NCI-H1105 treated with DMSO at 0.1 percent for 48 hours (cell line): ENCODE measurements around the gene CRYM.
A peak's percentile ranks its signal among the peaks of the same experiment; 100 is the strongest.
"Not testable (repeated sequence)": the region's sequence is repeated elsewhere in the genome, so short reads cannot be mapped to it uniquely, and the experiment has no call there.

Experiments used
- DNase-seq: peaks from one replicate; lab custom pipeline; 2025; lab: John Stamatoyannopoulos, UW

The CRYM gene

DNA sequence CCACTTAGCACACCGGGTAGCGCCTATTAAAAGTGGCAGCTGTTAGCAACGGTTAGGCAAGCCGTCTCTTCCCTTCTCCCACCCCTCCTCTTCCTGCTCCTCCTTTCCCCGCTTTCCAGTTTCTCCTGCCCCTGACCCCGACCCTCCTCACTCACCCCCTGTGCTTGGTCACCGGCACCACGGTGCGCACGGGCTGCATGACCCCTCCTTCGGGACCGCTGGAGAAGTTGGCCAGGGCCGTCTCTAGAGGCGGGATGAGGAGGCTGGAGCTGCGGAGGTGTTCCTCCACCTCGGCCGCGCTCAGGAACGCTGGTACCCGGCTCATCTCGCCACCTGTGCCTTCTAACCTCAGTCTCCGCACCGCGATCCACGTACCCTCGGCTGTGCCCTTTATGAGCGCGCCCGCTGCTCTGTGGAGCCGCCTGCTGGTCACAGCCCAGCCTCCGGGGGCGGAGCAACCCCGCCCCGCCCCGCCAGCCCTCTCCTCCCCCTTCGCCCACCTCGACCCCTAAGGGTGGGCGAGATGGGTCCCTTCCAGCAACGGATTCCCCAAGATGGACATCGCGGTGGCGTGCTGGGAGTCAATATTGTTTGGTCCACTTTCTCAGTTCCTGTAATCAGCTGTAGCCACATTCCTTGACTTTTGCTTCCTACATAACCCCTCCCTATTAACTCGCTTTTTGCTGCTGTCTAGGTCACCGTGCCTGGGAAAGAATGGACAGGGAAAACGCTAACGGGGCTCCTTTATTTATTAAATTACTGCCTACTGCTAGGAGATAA, at the start of gene CRYM:
CRYM (minus strand) TSS at position 364 of the 780 bp plus-strand sequence; CDS start at position 325, 39 bp downstream.
- peak; percentile 54 for DNase-seq

DNA sequence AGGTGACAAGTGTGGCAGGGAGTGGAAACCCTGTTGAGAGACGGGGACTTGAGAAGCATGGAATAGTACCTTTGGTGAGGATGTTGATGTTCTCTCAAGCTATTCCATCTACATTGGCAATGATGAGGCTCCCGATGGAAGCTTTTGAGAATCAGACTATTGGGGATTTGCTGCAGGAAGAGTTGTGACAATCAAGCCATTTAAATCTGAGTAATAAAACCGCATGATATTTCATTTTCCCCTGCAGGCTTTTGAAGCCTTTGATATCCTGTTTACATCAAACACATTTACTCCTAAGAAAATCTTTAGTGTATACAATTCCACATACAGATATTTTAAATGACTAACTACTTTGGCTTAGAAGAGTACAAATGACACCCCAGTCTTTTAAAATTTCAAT, 49.0 kb upstream of the CRYM start:
- no peak for DNase-seq

GRCh38 chr16:21326459-21326858, 48.4 kb upstream of the CRYM start:
- no peak for DNase-seq

- DNase-seq: no peak
Observed at GRCh38 chr16:21324267-21324666, 46.2 kb upstream of the CRYM start.

- DNase-seq: not testable (repeated sequence)
Observed at GRCh38 chr16:21322251-21322650, 44.2 kb upstream of the CRYM start.

GRCh38 chr16:21321736-21322135, 43.6 kb upstream of the CRYM start:
- no peak for DNase-seq

GRCh38 chr16:21314339-21314738, 36.2 kb upstream of the CRYM start:
- DNase-seq: no peak

- DNase-seq: not testable (repeated sequence)
Observed at GRCh38 chr16:21312863-21313372, 34.8 kb upstream of the CRYM start.

- DNase-seq: not testable (repeated sequence)
Observed at GRCh38 chr16:21312046-21312445, 34.0 kb upstream of the CRYM start.

GRCh38 chr16:21306712-21307111, 28.6 kb upstream of the CRYM start:
- DNase-seq: not testable (repeated sequence)

- DNase-seq: no peak
Observed at GRCh38 chr16:21302898-21303528, 24.9 kb upstream of the CRYM start.

DNA sequence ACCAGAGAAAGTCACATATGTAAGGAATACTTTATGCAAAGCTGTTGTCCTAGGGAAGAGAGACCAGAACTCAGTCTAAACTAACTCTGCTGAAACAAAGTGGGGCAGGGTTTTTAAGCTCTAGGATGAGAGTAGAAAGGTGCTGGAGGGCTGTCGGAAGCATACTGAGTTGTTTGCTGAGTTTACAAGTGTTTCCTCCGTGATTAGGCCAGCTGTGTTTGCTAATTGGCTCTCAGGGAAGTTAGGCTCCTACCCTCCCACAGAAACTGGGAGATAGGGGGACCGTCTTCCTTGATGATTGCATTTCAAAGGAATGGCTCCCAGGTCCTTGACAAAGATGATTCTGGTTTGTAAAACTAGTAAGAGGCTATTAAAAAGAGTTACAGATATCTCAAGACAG, 24.4 kb upstream of the CRYM start:
- DNase-seq: peak; percentile 18

- no peak for DNase-seq
Observed at GRCh38 chr16:21301895-21302291, 23.8 kb upstream of the CRYM start.

GRCh38 chr16:21301168-21301894, 23.2 kb upstream of the CRYM start:
- DNase-seq: peak; percentile 56

DNA sequence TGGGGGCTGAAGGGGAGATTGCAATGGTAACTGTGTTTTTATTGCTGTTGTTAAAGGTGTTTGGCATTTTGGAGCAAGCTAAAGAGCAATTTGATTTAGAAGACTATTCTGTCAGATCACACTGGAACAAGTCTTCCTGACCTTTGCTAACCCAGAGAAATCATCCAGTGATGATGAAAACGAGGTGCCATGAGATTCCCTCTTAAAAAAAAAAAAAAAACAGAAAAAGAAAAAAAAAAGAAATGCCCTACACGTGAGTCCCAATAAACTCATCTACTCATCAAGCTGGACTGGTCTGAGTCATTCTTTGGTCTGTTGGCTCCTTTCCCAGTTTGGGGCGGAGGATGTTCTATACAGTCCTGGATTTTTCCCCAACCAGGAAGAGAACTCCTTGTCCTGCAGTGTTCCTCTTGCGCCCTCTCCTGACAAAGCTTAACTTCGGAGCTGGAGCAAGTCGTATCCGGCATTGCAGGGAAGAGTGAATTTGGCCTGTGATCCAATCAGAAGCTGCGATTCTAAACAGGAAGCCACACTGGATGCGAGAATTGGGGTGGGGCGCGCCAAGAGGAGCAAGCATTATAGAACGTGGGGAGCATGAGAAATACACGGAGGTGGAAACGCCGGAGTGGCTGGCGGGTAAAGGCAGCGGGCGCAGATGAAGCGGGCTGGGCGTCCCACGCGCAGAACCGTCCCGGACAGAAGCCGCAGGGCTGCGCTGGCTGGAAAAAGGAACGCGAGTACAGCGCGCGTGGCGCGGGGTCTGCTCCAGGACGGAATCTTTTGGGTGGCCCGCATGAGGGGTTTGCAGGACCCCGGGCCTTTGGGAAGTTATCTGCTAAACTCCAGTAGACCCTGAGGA, 22.4 kb upstream of the CRYM start:
- peak; percentile 88 for DNase-seq

DNA sequence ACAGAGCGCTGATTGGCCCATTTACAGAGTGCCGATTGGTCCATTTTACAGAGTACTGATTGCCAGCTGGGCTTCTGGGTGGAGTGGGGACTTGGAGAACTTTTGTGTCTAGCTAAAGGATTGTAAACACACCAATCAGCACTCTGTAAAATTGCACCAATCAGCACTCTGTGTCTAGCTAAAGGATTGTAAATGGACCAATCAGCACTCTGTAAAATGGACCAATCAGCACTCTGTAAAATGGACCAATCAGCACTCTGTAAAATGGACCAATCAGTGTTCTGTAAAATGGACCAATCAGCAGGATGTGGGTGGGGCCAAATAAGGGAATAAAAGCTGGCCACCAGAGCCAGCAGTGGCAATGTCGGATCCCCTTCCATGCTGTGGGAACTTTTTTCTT, 11.7 kb upstream of the CRYM start:
- DNase-seq: not testable (repeated sequence)

- DNase-seq: no peak
Observed at GRCh38 chr16:21285314-21285713, 7.2 kb upstream of the CRYM start.

DNA sequence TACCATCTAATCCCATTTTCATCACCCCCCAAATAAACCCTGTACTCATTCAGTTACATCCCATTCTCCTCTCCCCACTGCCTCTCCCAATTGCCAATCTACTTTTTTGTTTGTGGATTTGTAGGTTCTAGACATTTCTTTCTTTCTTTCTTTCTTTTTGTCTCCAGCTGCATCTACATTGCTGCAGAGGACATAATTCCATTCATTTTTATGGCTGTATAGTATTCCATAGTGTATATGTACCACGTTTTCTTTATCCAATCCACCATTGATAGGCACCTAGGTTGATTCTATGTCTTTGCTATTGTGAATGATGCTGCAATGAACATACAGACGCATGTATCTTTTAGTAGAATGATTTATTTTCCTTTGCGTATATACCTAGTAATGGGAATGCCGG, 6.3 kb upstream of the CRYM start:
- DNase-seq: no peak

DNA sequence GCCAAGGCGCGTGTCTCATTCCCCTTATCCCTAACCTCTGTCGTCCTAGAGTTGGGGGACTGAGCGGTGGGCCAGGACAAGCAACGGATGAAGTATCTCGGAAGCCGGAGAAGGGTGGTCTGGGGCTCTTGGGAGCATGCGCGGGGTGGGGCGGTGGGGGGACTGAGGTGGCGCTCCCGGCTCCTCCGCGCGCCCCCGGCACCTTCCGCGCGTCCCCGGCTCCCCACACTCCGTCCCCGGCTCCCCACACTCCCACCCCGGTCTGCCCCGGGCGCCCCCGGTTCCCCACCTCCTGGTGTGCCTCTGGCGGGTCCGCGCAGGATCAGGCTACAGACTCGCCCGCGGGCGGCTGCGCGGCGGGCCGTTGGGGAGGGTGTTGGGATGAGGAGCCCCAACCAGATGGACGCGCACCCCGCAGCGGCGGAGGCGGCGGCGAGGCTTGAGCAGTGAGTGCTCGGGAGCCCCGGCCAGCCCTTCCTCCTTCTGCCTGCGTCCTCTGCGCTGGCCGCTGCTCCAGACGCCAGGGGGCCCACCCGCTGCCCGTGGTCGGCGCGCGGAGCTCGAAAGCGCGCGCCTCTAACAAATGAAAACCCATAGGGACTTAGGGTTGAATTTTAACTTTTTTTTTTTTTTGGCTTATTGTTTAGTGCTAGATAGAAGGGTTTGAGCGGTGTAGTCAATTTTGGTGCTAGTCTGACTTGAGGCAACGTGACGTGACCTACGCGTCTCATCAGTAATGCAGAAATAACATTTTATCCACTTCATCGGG, 5.6 kb upstream of the CRYM start:
- no peak for DNase-seq

DNA sequence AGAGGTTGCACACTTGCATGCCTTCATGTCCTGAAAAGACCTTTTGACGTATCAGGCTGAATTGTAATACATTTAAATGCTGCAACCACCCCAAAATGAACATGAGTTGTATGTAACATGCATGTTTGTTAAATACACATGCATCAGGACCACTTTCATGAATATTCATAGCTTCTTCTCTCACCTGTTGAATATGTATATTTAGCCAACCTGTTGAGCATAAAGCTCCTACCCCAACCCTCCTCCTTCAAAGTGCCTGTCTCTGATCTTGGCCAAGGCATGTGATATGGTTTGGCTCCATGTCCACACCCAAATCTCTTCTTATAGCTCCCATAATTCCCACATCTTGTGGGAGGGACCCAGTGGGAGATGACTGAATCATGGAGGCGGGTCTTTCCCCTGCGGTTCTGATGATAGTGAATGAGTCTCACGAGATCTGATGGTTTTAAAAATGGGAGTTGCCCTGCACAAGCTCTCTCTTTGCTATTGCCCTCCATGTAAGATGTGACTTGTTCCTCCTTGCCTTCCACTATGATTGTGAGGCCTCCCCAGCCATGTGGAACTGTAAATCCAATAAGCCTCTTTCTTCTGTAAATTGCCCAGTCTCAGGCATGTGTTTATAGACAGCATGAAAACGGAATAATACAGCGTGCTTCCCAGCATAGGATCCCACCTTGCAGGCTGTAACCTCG, 3.8 kb upstream of the CRYM start:
- DNase-seq: no peak
